K562 (cell line): ENCODE data around the gene PHF14. TPM values are rescaled to one million over a fixed set of nuclear protein-coding genes. Genes with fewer than 3 reads are reported as not detected.
A peak's percentile ranks its signal among the peaks of the same experiment; 100 is the strongest.

Experiments used
- BRD9 ChIP-seq: fragments of 450-650 bp; IDR thresholded peaks from 2 replicates; pipeline ENCODE4 v1.6.1; 2018; ENCODE audit warnings: low read depth; ENCODE audit not compliant: partially characterized antibody
- MEF2A ChIP-seq: IDR thresholded peaks from 2 replicates; pipeline ENCODE4 v1.6.1; 2011; ENCODE audit warnings: low read depth, mild to moderate bottlenecking, low read length, moderate library complexity; ENCODE audit not compliant: control insufficient read depth
- NR4A1 ChIP-seq, 2 experiments: fragments of 250-450 bp in 1 of 2; fragments of 450-650 bp in 1 of 2; sonication (Bioruptor Pico) in 1 of 2; IDR thresholded peaks; 2 replicates each; pipeline versions ENCODE4 v1.4.0 to v1.6.1; 2016 to 2020; ENCODE audit warnings: mild to moderate bottlenecking in 2 of 2, missing compliant biosample characterization in 1 of 2, missing genetic modification characterization in 1 of 2, moderate library complexity in 1 of 2
- PHTF2 ChIP-seq: fragments of 250-450 bp; sonication (Bioruptor Pico); IDR thresholded peaks from 2 replicates; pipeline ENCODE4 v1.5.0; 2021; ENCODE audit warnings: mild to moderate bottlenecking
- POU5F1 ChIP-seq: fragments of 150-350 bp; IDR thresholded peaks from 2 replicates; pipeline ENCODE4 v1.6.1; 2014; ENCODE audit warnings: borderline replicate concordance, low read length, low read depth, mild to moderate bottlenecking; ENCODE audit not compliant: partially characterized antibody
- PRMT5 ChIP-seq: sonication (generic); formaldehyde crosslinking; IDR thresholded peaks from 2 replicates; pipeline ENCODE4 v1.5.0; 2020; ENCODE audit warnings: missing genetic modification reagents
- PTTG1 ChIP-seq: fragments of 450-650 bp; IDR thresholded peaks from 2 replicates; pipeline ENCODE4 v1.6.1; 2016; ENCODE audit warnings: low read depth, mild to moderate bottlenecking, missing genetic modification characterization, missing compliant biosample characterization
- SMARCA5 ChIP-seq: fragments of 450-650 bp; IDR thresholded peaks from 2 replicates; pipeline ENCODE4 v1.6.1; 2016
- ZKSCAN3 ChIP-seq: fragments of 250-450 bp; sonication (Bioruptor Pico); IDR thresholded peaks from 2 replicates; pipeline ENCODE4 v1.4.0; 2020
- ZNF134 ChIP-seq: fragments of 250-450 bp; sonication (Bioruptor Pico); conservative IDR thresholded peaks from 2 replicates; pipeline ENCODE4 v1.4.0; 2020
- ZNF436 ChIP-seq: fragments of 250-450, 450-650 bp; sonication (Bioruptor Pico); formaldehyde crosslinking; IDR thresholded peaks from 2 replicates; pipeline ENCODE4 v1.7.0; 2020; ENCODE audit warnings: mild to moderate bottlenecking
- ZNF764 ChIP-seq: fragments of 250-450 bp; sonication (Bioruptor Pico); IDR thresholded peaks from 2 replicates; pipeline ENCODE4 v1.4.0; 2020; ENCODE audit warnings: low read depth, mild to moderate bottlenecking, moderate library complexity
- polyA plus RNA-seq, 8 experiments: library from polyadenylated mRNA; depleted of rRNA in 4 of 8; stranded (reverse) in 5 of 8; unstranded in 3 of 8; fragments of >200 nt; fragmentation: Nextera tagmentation in 2 of 8; fragmentation: Illumina TruSeq in 1 of 8; extraction: Ambion mirVana in 2 of 8; extraction: Trizol in 1 of 8; gene quantifications; 2 replicates each; pipeline versions ENCODE4 v1.2.1 to v1.2.3, GENCODE V29; 2011 to 2014; ENCODE audit warnings: inconsistent platforms in 1 of 8, missing spikeins in 1 of 8
- total RNA-seq, 7 experiments: library from RNA; depleted of rRNA in 6 of 7; stranded (reverse); fragments of >200 nt in 6 of 7; fragmentation: Illumina TruSeq in 2 of 7; extraction: Trizol in 2 of 7; gene quantifications; 2 replicates each; pipeline versions ENCODE4 v1.2.1 to v1.2.3, GENCODE V29; 2011 to 2021; ENCODE audit warnings: low replicate concordance in 1 of 7
- TF ChIP-seq, protein P1 (sequence below): fragments of 200-600 bp; sonication (generic); IDR thresholded peaks from one replicate; pipeline ENCODE4 v1.6.1; 2012; ENCODE audit warnings: mild to moderate bottlenecking, low read depth, low read length, inconsistent platforms
- TF ChIP-seq, protein P2 (sequence below): sonication (generic); formaldehyde crosslinking; IDR thresholded peaks from 2 replicates; pipeline ENCODE4 v1.8.1; 2023; ENCODE audit warnings: mild to moderate bottlenecking, missing genetic modification reagents

PHF14 gene
- total and polyA plus RNA-seq, 9 of the 15 experiments (the other 6 are each of a cell fraction or from before 2014, with no cell fraction given): 27.5 to 67.6 (median 41.4) TPM

DNA sequence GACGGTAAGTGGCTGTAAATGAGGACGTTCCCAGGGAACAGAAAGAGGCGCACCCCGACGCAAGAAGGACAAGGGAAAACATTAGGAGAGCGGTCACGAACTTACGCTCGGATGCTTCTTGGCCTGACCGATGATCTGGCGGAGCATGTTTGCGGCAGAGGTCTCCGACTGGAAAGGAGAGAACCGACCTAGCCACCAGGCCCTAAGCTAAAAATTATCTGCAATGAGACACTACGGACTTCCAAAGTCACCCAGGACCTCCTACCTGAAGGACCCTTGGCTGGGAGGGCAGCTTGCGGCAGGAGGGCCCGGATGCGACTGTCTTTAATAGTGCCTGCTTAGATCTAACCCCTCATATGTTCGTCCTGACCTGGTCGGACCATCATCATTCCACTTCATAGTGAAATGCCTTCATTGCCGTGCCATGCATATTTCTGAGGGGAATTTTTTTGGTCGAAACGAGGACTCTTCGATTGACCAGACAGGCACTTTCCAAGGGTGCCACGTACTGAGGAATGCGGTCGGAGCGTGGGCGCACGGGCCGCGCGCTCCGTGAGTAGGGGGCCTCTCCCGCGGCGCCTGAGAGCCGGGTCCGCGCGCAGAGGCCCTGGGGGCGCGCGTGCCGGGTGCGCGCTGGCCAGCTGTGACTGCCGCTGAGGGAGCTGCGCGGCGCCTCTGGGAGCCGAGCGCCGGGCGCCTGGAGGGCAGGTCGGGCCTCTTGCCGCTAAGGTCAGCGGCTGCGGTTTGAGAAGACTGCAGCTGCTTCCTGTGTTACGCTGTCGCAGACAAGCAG lies 33.6 kb upstream of the PHF14 start (continued):
- TF ChIP-seq, protein P1, sequence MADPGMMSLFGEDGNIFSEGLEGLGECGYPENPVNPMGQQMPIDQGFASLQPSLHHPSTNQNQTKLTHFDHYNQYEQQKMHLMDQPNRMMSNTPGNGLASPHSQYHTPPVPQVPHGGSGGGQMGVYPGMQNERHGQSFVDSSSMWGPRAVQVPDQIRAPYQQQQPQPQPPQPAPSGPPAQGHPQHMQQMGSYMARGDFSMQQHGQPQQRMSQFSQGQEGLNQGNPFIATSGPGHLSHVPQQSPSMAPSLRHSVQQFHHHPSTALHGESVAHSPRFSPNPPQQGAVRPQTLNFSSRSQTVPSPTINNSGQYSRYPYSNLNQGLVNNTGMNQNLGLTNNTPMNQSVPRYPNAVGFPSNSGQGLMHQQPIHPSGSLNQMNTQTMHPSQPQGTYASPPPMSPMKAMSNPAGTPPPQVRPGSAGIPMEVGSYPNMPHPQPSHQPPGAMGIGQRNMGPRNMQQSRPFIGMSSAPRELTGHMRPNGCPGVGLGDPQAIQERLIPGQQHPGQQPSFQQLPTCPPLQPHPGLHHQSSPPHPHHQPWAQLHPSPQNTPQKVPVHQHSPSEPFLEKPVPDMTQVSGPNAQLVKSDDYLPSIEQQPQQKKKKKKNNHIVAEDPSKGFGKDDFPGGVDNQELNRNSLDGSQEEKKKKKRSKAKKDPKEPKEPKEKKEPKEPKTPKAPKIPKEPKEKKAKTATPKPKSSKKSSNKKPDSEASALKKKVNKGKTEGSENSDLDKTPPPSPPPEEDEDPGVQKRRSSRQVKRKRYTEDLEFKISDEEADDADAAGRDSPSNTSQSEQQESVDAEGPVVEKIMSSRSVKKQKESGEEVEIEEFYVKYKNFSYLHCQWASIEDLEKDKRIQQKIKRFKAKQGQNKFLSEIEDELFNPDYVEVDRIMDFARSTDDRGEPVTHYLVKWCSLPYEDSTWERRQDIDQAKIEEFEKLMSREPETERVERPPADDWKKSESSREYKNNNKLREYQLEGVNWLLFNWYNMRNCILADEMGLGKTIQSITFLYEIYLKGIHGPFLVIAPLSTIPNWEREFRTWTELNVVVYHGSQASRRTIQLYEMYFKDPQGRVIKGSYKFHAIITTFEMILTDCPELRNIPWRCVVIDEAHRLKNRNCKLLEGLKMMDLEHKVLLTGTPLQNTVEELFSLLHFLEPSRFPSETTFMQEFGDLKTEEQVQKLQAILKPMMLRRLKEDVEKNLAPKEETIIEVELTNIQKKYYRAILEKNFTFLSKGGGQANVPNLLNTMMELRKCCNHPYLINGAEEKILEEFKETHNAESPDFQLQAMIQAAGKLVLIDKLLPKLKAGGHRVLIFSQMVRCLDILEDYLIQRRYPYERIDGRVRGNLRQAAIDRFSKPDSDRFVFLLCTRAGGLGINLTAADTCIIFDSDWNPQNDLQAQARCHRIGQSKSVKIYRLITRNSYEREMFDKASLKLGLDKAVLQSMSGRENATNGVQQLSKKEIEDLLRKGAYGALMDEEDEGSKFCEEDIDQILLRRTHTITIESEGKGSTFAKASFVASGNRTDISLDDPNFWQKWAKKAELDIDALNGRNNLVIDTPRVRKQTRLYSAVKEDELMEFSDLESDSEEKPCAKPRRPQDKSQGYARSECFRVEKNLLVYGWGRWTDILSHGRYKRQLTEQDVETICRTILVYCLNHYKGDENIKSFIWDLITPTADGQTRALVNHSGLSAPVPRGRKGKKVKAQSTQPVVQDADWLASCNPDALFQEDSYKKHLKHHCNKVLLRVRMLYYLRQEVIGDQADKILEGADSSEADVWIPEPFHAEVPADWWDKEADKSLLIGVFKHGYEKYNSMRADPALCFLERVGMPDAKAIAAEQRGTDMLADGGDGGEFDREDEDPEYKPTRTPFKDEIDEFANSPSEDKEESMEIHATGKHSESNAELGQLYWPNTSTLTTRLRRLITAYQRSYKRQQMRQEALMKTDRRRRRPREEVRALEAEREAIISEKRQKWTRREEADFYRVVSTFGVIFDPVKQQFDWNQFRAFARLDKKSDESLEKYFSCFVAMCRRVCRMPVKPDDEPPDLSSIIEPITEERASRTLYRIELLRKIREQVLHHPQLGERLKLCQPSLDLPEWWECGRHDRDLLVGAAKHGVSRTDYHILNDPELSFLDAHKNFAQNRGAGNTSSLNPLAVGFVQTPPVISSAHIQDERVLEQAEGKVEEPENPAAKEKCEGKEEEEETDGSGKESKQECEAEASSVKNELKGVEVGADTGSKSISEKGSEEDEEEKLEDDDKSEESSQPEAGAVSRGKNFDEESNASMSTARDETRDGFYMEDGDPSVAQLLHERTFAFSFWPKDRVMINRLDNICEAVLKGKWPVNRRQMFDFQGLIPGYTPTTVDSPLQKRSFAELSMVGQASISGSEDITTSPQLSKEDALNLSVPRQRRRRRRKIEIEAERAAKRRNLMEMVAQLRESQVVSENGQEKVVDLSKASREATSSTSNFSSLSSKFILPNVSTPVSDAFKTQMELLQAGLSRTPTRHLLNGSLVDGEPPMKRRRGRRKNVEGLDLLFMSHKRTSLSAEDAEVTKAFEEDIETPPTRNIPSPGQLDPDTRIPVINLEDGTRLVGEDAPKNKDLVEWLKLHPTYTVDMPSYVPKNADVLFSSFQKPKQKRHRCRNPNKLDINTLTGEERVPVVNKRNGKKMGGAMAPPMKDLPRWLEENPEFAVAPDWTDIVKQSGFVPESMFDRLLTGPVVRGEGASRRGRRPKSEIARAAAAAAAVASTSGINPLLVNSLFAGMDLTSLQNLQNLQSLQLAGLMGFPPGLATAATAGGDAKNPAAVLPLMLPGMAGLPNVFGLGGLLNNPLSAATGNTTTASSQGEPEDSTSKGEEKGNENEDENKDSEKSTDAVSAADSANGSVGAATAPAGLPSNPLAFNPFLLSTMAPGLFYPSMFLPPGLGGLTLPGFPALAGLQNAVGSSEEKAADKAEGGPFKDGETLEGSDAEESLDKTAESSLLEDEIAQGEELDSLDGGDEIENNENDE: no peak
- TF ChIP-seq NR4A1 (CRISPR knock-in tag; IDR thresholded peaks at IDR 0.05) (no peak), NR4A1 (tag; IDR thresholded peaks at IDR 0.05) (peak; percentile 75), PTTG1 (tag) (no peak), PHTF2 (CRISPR knock-in tag) (no peak), ZNF436 (no peak), POU5F1 (peak; percentile 37), SMARCA5 (0 out of 2 replicates have a peak, but pooled peaks have one; percentile 15), MEF2A (no peak), ZKSCAN3 (CRISPR knock-in tag) (no peak), PRMT5 (CRISPR knock-in tag) (no peak), ZNF134 (CRISPR knock-in tag) (no peak), BRD9 (peak; percentile 14), ZNF764 (CRISPR knock-in tag) (no peak)
- TF ChIP-seq, protein P2, sequence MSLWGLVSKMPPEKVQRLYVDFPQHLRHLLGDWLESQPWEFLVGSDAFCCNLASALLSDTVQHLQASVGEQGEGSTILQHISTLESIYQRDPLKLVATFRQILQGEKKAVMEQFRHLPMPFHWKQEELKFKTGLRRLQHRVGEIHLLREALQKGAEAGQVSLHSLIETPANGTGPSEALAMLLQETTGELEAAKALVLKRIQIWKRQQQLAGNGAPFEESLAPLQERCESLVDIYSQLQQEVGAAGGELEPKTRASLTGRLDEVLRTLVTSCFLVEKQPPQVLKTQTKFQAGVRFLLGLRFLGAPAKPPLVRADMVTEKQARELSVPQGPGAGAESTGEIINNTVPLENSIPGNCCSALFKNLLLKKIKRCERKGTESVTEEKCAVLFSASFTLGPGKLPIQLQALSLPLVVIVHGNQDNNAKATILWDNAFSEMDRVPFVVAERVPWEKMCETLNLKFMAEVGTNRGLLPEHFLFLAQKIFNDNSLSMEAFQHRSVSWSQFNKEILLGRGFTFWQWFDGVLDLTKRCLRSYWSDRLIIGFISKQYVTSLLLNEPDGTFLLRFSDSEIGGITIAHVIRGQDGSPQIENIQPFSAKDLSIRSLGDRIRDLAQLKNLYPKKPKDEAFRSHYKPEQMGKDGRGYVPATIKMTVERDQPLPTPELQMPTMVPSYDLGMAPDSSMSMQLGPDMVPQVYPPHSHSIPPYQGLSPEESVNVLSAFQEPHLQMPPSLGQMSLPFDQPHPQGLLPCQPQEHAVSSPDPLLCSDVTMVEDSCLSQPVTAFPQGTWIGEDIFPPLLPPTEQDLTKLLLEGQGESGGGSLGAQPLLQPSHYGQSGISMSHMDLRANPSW (CRISPR knock-in tag): no peak
